Esophagus squamous epithelium (tissue), 5 donors: ENCODE data around the gene RELN. TPM values are rescaled to one million over a fixed set of nuclear protein-coding genes. Genes with fewer than 3 reads are reported as not detected.
"Not testable (repeated sequence)": the region's sequence is repeated elsewhere in the genome, so short reads cannot be mapped to it uniquely, and the experiment has no call there.

Experiments used
- DNase-seq: peaks from one replicate; lab custom pipeline; 2025; lab: John Stamatoyannopoulos, UW
- H3K27ac ChIP-seq, 4 donors: fragments of 200-600 bp; sonication (generic); one replicate each; pipeline ENCODE4 v1.5.1; 2016 to 2019; ENCODE audit warnings: mild to moderate bottlenecking in 1 of 4
- H3K27me3 ChIP-seq, 4 donors: fragments of 200-600 bp; sonication (generic); 1 replicate in 3 of 4; 2 replicates in 1 of 4; pipeline versions ENCODE4 v1.5.1 to v1.6.0; 2017 to 2021; ENCODE audit warnings: antibody characterized with exemption in 1 of 4
- H3K36me3 ChIP-seq, 3 donors: fragments of 200-600 bp; sonication (generic); one replicate each; pipeline ENCODE4 v1.5.1; 2016 to 2019
- H3K4me1 ChIP-seq, 3 donors: fragments of 200-600 bp; sonication (generic); one replicate each; pipeline ENCODE4 v1.5.1; 2017 to 2019
- H3K4me3 ChIP-seq, 4 donors: fragments of 200-600 bp; sonication (generic); 1 replicate in 3 of 4; 2 replicates in 1 of 4; pipeline ENCODE4 v1.5.1; 2016 to 2019; ENCODE audit warnings: mild to moderate bottlenecking in 2 of 4, moderate library complexity in 1 of 4
- H3K9me3 ChIP-seq, 3 donors: fragments of 200-600 bp; sonication (generic); one replicate each; pipeline ENCODE4 v1.5.1; 2016 to 2019
- POLR2A ChIP-seq, 4 donors: fragments of 450-650 bp; IDR thresholded peaks; one replicate each; pipeline ENCODE4 v1.6.1; 2017; ENCODE audit warnings: antibody characterized with exemption in 4 of 4, mild to moderate bottlenecking in 4 of 4, moderate library complexity in 3 of 4
- WGBS, 2 donors: methylation state at CpG; one replicate each; pipeline ENCODE4 v1.1.5; 2018; 5-methylcytosine and 5-hydroxymethylcytosine counted together
- intact Hi-C: fragments of 100-400 bp; cut with DNase I; formaldehyde crosslinking; loops from one replicate; pipeline ENCODE4 v1.15.0; 2022
- total RNA-seq, 4 donors: library from RNA; depleted of rRNA; stranded (reverse); fragments of >200 nt; gene quantifications; one replicate each; pipeline ENCODE4 v1.1.0, GENCODE V29; 2016
- TF ChIP-seq, protein P1 (sequence below), 6 experiments: fragments of 450-650 bp in 4 of 6; fragments of 200-600 bp in 2 of 6; sonication (generic) in 2 of 6; IDR thresholded peaks; one replicate each; pipeline ENCODE4 v1.5.1; 2016 to 2019; ENCODE audit warnings: antibody characterized with exemption in 6 of 6, mild to moderate bottlenecking in 4 of 6, moderate library complexity in 4 of 6
- donor health status: DM: yes; HTN: yes; CAD: no.

RELN gene
- total RNA-seq, 4 donors from 2014 or later = 0.68 to 6.5 (median 1.00) TPM

DNA sequence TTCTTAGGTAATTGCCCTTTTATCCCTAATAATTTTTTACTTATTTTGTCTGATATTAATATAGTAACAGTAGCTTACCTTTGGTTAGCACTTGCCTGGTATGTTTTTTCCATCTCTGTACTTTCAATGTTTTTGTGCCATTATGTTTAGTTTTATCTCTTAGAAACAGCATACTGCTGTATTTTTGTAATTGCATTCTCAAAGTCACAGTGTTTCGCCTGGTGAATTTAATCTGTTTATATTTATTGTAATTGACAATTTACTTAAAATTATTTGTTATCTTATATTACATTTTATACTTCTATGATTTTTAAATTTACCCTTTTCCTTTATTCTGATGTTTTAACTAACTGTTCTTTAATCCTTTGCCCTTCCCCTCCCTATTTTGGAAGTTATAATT lies 166.4 kb downstream of the RELN start:
- intact Hi-C loops = no loop called here
- Histone ChIP-seq H3K9me3 (no peaks in the 10 kb centered on the region), H3K4me3 (no peak overlapping the region), H3K27me3 (no peaks in the 10 kb centered on the region), H3K4me1 (no peaks in the 10 kb centered on the region), H3K27ac (no peak overlapping the region), H3K36me3 (no peaks in the 10 kb centered on the region)
- 81 to 87% methylated on average over 1 of the region's 1 CpG for WGBS, 2 donors
- no peak for DNase-seq
- no peak for TF ChIP-seq POLR2A (IDR thresholded peaks at IDR 0.05)
- TF ChIP-seq, protein P1, sequence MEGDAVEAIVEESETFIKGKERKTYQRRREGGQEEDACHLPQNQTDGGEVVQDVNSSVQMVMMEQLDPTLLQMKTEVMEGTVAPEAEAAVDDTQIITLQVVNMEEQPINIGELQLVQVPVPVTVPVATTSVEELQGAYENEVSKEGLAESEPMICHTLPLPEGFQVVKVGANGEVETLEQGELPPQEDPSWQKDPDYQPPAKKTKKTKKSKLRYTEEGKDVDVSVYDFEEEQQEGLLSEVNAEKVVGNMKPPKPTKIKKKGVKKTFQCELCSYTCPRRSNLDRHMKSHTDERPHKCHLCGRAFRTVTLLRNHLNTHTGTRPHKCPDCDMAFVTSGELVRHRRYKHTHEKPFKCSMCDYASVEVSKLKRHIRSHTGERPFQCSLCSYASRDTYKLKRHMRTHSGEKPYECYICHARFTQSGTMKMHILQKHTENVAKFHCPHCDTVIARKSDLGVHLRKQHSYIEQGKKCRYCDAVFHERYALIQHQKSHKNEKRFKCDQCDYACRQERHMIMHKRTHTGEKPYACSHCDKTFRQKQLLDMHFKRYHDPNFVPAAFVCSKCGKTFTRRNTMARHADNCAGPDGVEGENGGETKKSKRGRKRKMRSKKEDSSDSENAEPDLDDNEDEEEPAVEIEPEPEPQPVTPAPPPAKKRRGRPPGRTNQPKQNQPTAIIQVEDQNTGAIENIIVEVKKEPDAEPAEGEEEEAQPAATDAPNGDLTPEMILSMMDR (IDR thresholded peaks at IDR 0.05) = no peak

- Histone ChIP-seq H3K4me1 (no peaks in the 10 kb centered on the region), H3K9me3 (no peaks in the 10 kb centered on the region), H3K27me3 (no peaks in the 10 kb centered on the region), H3K36me3 (no peaks in the 10 kb centered on the region), H3K4me3 (no peak overlapping the region), H3K27ac (no peak overlapping the region)
- TF ChIP-seq POLR2A (IDR thresholded peaks at IDR 0.05) = no peak
- TF ChIP-seq, protein P1 (IDR thresholded peaks at IDR 0.05) = no peak
- DNase-seq = no peak
- intact Hi-C loops = no loop called here
- WGBS, 2 donors = 42 to 59% methylated on average over 2 of the region's 2 CpGs
Observed at GRCh38 chr7:103821092-103821491, 168.4 kb downstream of the RELN start.

- intact Hi-C loops, H3K27me3 ChIP-seq, DNase-seq, H3K27ac ChIP-seq, H3K36me3 ChIP-seq, H3K4me3 ChIP-seq, H3K4me1 ChIP-seq, H3K9me3 ChIP-seq: not testable (repeated sequence)
- 72 to 79% methylated on average over 5 of the region's 5 CpGs for WGBS, 2 donors
Observed at GRCh38 chr7:103815972-103816371, 173.5 kb downstream of the RELN start.

GRCh38 chr7:103813970-103814369 lies 175.5 kb downstream of the RELN start:
- no peaks in the 10 kb centered on the region for H3K27me3 ChIP-seq
- no peaks in the 10 kb centered on the region for H3K4me1 ChIP-seq
- 69 to 82% methylated on average over 2 of the region's 2 CpGs for WGBS, 2 donors
- H3K4me3 ChIP-seq = no peak overlapping the region
- intact Hi-C loops = no loop called here
- DNase-seq = no peak
- TF ChIP-seq, protein P1 (IDR thresholded peaks at IDR 0.05) = no peak
- no peak for TF ChIP-seq POLR2A (IDR thresholded peaks at IDR 0.05)
- no peak overlapping the region for H3K27ac ChIP-seq
- no peaks in the 10 kb centered on the region for H3K36me3 ChIP-seq
- no peaks in the 10 kb centered on the region for H3K9me3 ChIP-seq

- WGBS, 2 donors = 26 to 41% methylated on average over 2 of the region's 2 CpGs
Observed at GRCh38 chr7:103811997-103812396, 177.5 kb downstream of the RELN start.

More at GRCh38 chr7:103811997-103812396, 177.5 kb downstream of the RELN start:
- H3K4me1 ChIP-seq = no peaks in the 10 kb centered on the region
- no peaks in the 10 kb centered on the region for H3K36me3 ChIP-seq
- TF ChIP-seq POLR2A (IDR thresholded peaks at IDR 0.05) = no peak
- TF ChIP-seq, protein P1 (IDR thresholded peaks at IDR 0.05) = no peak
- intact Hi-C loops = no loop called here
- no peak overlapping the region for H3K27ac ChIP-seq
- H3K27me3 ChIP-seq = no peaks in the 10 kb centered on the region
- DNase-seq = no peak
- H3K9me3 ChIP-seq = no peaks in the 10 kb centered on the region
- H3K4me3 ChIP-seq = no peak overlapping the region
